ENCODE data around the gene NDUFB11. TPM values are rescaled to one million over a fixed set of nuclear protein-coding genes. Genes with fewer than 3 reads are reported as not detected.

Gene NDUFB11
- total RNA-seq, 1 donor from 2014 or later, result 57.1 TPM

- intact Hi-C loops (cut with DNase I), result no loop called here
Measured at GRCh38 chrX:47174846-47175587, 30.5 kb upstream of the NDUFB11 start.

GRCh38 chrX:47174376-47174775 is 29.9 kb upstream of the NDUFB11 start:
- no peak for TF ChIP-seq CTCF (IDR thresholded peaks at IDR 0.05)
- Histone ChIP-seq H3K9me3 (no peaks in the 10 kb centered on the region), H3K27me3 (ENCODE audit: low read depth) (no peaks in the 10 kb centered on the region), H3K4me1 (no peaks in the 10 kb centered on the region), H3K27ac (no peak overlapping the region), H3K36me3 (peaks cover 86% of the 10 kb centered on the region), H3K4me3 (no peak overlapping the region)
- DNase-seq (no peak), ATAC-seq (no peak)
- intact Hi-C loops (cut with DNase I), result no loop called here

More at GRCh38 chrX:47174846-47175587, 30.5 kb upstream of the NDUFB11 start:
- Histone ChIP-seq H3K27ac (no peak overlapping the region), H3K9me3 (no peaks in the 10 kb centered on the region), H3K4me1 (no peaks in the 10 kb centered on the region), H3K4me3 (no peak overlapping the region), H3K36me3 (peaks cover 85% of the 10 kb centered on the region), H3K27me3 (ENCODE audit: low read depth) (no peaks in the 10 kb centered on the region)
- DNase-seq, result no peak
- no peak for ATAC-seq
- TF ChIP-seq CTCF (IDR thresholded peaks at IDR 0.05), result no peak

- H3K27ac ChIP-seq, result no peak overlapping the region
- intact Hi-C loops (cut with DNase I), result no loop called here
- H3K4me3 ChIP-seq, result no peak overlapping the region
- TF ChIP-seq CTCF (IDR thresholded peaks at IDR 0.05), result no peak
- ATAC-seq, result no peak
- H3K9me3 ChIP-seq, result no peaks in the 10 kb centered on the region
- peaks cover 77% of the 10 kb centered on the region for H3K36me3 ChIP-seq
- H3K27me3 ChIP-seq (ENCODE audit: low read depth), result no peaks in the 10 kb centered on the region
- no peaks in the 10 kb centered on the region for H3K4me1 ChIP-seq
- DNase-seq, result no peak
Measured at GRCh38 chrX:47172971-47173792, 28.7 kb upstream of the NDUFB11 start.

- H3K27me3 ChIP-seq (ENCODE audit: low read depth), result no peaks in the 10 kb centered on the region
- ATAC-seq (no peak), DNase-seq (no peak)
- H3K9me3 ChIP-seq, result no peaks in the 10 kb centered on the region
- intact Hi-C loops (cut with DNase I), result no loop called here
- no peak for TF ChIP-seq CTCF (IDR thresholded peaks at IDR 0.05)
- peaks cover 71% of the 10 kb centered on the region for H3K36me3 ChIP-seq
- no peak overlapping the region for H3K27ac ChIP-seq
- no peak overlapping the region for H3K4me3 ChIP-seq
- no peaks in the 10 kb centered on the region for H3K4me1 ChIP-seq
Measured at GRCh38 chrX:47172549-47172948, 28.0 kb upstream of the NDUFB11 start.

GRCh38 chrX:47171996-47172395 is 27.5 kb upstream of the NDUFB11 start:
- TF ChIP-seq CTCF (IDR thresholded peaks at IDR 0.05), result no peak
- intact Hi-C loops (cut with DNase I), result no loop called here
- Histone ChIP-seq H3K4me3 (no peak overlapping the region), H3K27me3 (ENCODE audit: low read depth) (no peaks in the 10 kb centered on the region), H3K4me1 (no peaks in the 10 kb centered on the region), H3K9me3 (no peaks in the 10 kb centered on the region), H3K36me3 (peaks cover 65% of the 10 kb centered on the region), H3K27ac (no peak overlapping the region)
- DNase-seq (no peak), ATAC-seq (no peak)
